Activated naive CD8-positive, alpha-beta T cell treated with anti-CD3 and anti-CD28 coated beads, Interleukin-2, amount 10 ng/mL, durations not matched to agents 7 days and 5 days (primary cell): ENCODE data around the gene STAT1. TPM values are rescaled to one million over a fixed set of nuclear protein-coding genes. Genes with fewer than 3 reads are reported as not detected.

Source experiments
- ATAC-seq: fragments of 150-1000 bp; cut with Tn5 transposase; one replicate; pipeline ENCODE4 v1.10.0; 2021; ENCODE audit warnings: low read depth, moderate library complexity
- POLR2A ChIA-PET: fragments of 350-600 bp; sonication (Branson Sonifier 250); formaldehyde crosslinking; loops from one replicate; lab custom pipeline; 2021; ENCODE audit warnings: antibody characterized with exemption; lab: Charles Lee
- DNase-seq: peaks from one replicate; pipeline ENCODE4 v3.0.0; 2021
- H3K27ac Mint-ChIP-seq: one replicate; pipeline ENCODE4 v1.8.0; 2022; ENCODE audit warnings: mild to moderate bottlenecking, mixed read lengths
- H3K27me3 Mint-ChIP-seq: one replicate; pipeline ENCODE4 v1.8.0; 2022; ENCODE audit warnings: mild to moderate bottlenecking, moderate library complexity, mixed read lengths
- H3K36me3 Mint-ChIP-seq: one replicate; pipeline ENCODE4 v1.8.0; 2021; ENCODE audit warnings: mild to moderate bottlenecking, mixed read lengths
- H3K4me1 Mint-ChIP-seq: one replicate; pipeline ENCODE4 v1.8.0; 2021; ENCODE audit warnings: mixed read lengths
- H3K4me3 Mint-ChIP-seq: one replicate; pipeline ENCODE4 v1.8.0; 2022; ENCODE audit warnings: mild to moderate bottlenecking, moderate library complexity, mixed read lengths
- H3K9me3 Mint-ChIP-seq: one replicate; pipeline ENCODE4 v1.8.0; 2021; ENCODE audit warnings: mixed read lengths
- total RNA-seq, 2 experiments: library from RNA; stranded (reverse); gene quantifications; one replicate each; pipeline ENCODE4 v1.2.3, GENCODE V29; 2021

Gene STAT1
- total RNA-seq: 100 to 1,000 TPM; 544 to 571 TPM

DNA sequence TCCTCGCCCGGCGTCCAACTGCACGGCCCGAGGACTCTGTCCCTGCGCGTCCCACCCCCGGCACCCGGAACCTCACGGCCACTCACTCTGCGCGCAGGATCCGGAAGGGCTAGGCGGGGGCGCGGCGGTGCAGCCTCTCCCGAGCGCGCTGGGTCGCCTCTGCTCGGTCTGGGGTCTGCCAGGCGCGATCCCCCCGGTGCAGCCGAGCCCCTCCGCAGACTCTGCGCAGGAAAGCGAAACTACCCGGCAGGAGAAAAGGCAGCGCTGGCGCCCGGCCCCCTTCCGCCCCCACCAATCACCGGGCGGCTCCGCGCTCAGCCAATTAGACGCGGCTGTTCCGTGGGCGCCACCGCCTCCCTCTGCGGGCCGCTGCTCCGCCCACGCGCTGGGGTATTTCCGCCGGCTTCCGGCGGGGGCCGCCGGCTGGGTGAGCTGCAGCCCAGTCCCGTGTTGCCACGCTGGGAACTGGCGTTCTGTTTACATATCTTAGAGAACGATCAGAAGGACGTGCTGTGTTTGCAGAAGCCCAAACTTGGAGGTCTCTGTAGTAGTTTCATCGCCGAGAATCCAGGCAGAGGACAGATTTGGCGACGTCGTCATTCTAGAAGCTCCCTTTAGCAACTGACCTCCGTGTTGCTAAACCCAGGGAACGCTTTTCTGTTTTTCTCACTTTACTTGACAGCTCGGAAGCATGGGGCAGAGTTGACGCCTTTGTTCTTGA lies at the start of gene STAT1:
TSS of gene STAT1 (minus strand) at position 240 of the 721 bp plus-strand sequence. CDS start 4,168 bp downstream, outside the sequence.
- Mint-ChIP-seq H3K4me1 (peaks cover 35% of the 10 kb centered on the region), H3K27me3 (no peaks in the 10 kb centered on the region), H3K4me3 (no peak within 1 kb of the TSS), H3K27ac (no peak within 1 kb of the TSS), H3K36me3 (peaks cover 24% of the 10 kb centered on the region), H3K9me3 (peaks cover 6% of the 10 kb centered on the region)
- DNase-seq: peak; percentile 100
- ATAC-seq: peak; percentile 87
- POLR2A ChIA-PET: interaction anchor here (0.6 to 7.3 kb wide), 21 partner anchors 10 to 603 kb away, joined by 3 to 125 read pairs (median 4); partner anchors contain the start of genes GLS and STAT4

GRCh38 chr2:191063584-191063983 lies 49.6 kb upstream of the STAT1 start:
- Mint-ChIP-seq H3K27me3 (no peaks in the 10 kb centered on the region), H3K36me3 (peaks cover 69% of the 10 kb centered on the region), H3K4me1 (peaks cover 64% of the 10 kb centered on the region), H3K27ac (peak overlapping the region; percentile 81), H3K9me3 (peaks cover 3% of the 10 kb centered on the region), H3K4me3 (peak overlapping the region; percentile 73)
- no peak for ATAC-seq
- POLR2A ChIA-PET: interaction anchor here (1.5 to 7.7 kb wide), 6 partner anchors 9 to 87 kb away, joined by 3 to 226 read pairs (median 16); partner anchors contain the start of genes STAT1 and STAT4
- DNase-seq: no peak

GRCh38 chr2:191061381-191061980 lies 47.5 kb upstream of the STAT1 start:
- Mint-ChIP-seq H3K4me3 (peak overlapping the region; percentile 81), H3K9me3 (peaks cover 3% of the 10 kb centered on the region), H3K4me1 (peaks cover 62% of the 10 kb centered on the region), H3K36me3 (peaks cover 65% of the 10 kb centered on the region), H3K27ac (peak overlapping the region; percentile 97), H3K27me3 (no peaks in the 10 kb centered on the region)
- DNase-seq (no peak), ATAC-seq (peak; percentile 43)
- POLR2A ChIA-PET: interaction anchor here (0.7 to 7.7 kb wide), 13 partner anchors 8 to 616 kb away, joined by 3 to 226 read pairs (median 5); partner anchors contain the start of genes STAT1 and STAT4

GRCh38 chr2:191059308-191059707 lies 45.3 kb upstream of the STAT1 start:
- Mint-ChIP-seq H3K36me3 (peaks cover 57% of the 10 kb centered on the region), H3K9me3 (peaks cover 3% of the 10 kb centered on the region), H3K4me3 (peak overlapping the region; percentile 3), H3K27ac (peak overlapping the region; percentile 52), H3K27me3 (no peaks in the 10 kb centered on the region), H3K4me1 (peaks cover 68% of the 10 kb centered on the region)
- no peak for ATAC-seq
- POLR2A ChIA-PET: interaction anchor here (0.7 to 12.4 kb wide), 4 partner anchors 17 to 178 kb away, joined by 3 to 100 read pairs (median 3); partner anchors contain the start of gene STAT4
- no peak for DNase-seq

- Mint-ChIP-seq H3K36me3 (peaks cover 34% of the 10 kb centered on the region), H3K27me3 (no peaks in the 10 kb centered on the region), H3K9me3 (peaks cover 1% of the 10 kb centered on the region), H3K4me1 (peaks cover 46% of the 10 kb centered on the region), H3K4me3 (peak overlapping the region; percentile 67), H3K27ac (peak overlapping the region; percentile 41)
- DNase-seq: no peak
- POLR2A ChIA-PET: interaction anchor here (0.9 to 12.4 kb wide), 3 partner anchors 8 to 94 kb away, joined by 3 to 100 read pairs (median 7); partner anchors contain the start of gene STAT4
- ATAC-seq: peak; percentile 84
Measured at GRCh38 chr2:191056228-191056627, 42.3 kb upstream of the STAT1 start.

DNA sequence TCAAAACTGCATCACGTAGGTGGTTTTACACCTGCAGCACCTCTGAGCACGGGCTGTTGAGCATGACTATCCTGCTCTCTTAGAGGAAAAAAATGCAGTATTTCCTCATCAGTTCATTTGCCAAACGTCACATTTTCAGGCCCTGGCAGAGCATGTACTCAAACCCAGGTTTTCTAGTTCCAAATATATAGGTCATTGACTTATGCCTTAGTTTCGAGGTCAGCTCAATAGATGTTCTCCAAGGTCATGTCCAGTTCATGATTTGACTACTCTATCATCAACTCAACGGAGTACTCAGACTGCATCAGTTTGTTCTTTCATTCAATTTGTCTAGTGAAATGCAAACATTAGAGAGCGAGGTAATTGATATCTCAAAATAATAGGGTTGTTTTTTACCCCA lies 39.3 kb upstream of the STAT1 start:
- peak overlapping the region; percentile 58 for H3K27ac Mint-ChIP-seq
- H3K4me1 Mint-ChIP-seq: peaks cover 27% of the 10 kb centered on the region
- H3K36me3 Mint-ChIP-seq: peaks cover 18% of the 10 kb centered on the region
- POLR2A ChIA-PET: interaction anchor here (0.7 to 12.4 kb wide), 4 partner anchors 11 to 102 kb away, joined by 5 to 100 read pairs (median 30); partner anchors contain the start of gene STAT4
- H3K9me3 Mint-ChIP-seq: no peaks in the 10 kb centered on the region
- H3K4me3 Mint-ChIP-seq: no peak overlapping the region
- DNase-seq (no peak), ATAC-seq (no peak)
- no peaks in the 10 kb centered on the region for H3K27me3 Mint-ChIP-seq

GRCh38 chr2:191051825-191052778 lies 38.1 kb upstream of the STAT1 start:
- no peaks in the 10 kb centered on the region for H3K9me3 Mint-ChIP-seq
- POLR2A ChIA-PET: interaction anchor here (0.8 to 12.4 kb wide), 11 partner anchors 12 to 466 kb away, joined by 3 to 100 read pairs (median 4); partner anchors contain the start of genes GLS and STAT4
- no peak for DNase-seq

DNA sequence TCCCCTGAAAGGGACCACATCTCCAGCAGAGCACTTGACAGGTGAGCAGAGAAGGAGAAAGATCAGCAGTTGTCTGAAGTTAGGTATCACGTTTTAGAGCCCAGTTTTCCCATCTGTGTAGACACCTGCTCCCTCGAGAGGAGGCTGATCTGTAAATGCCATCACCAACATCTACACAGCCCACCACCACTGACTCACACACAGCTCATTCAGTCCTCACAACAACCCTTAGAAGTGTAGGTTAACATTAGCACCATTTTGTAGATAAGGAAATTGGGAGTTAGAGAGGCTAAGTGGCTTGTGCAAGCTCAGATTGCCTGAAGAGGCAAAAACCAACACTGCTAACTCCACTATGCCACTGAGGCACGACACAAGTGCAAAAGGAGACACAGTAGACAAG lies 37.2 kb upstream of the STAT1 start:
- DNase-seq: no peak
- Mint-ChIP-seq H3K27me3 (no peaks in the 10 kb centered on the region), H3K27ac (no peak overlapping the region), H3K36me3 (peaks cover 26% of the 10 kb centered on the region), H3K4me3 (no peak overlapping the region), H3K9me3 (no peaks in the 10 kb centered on the region), H3K4me1 (peaks cover 14% of the 10 kb centered on the region)
- POLR2A ChIA-PET: interaction anchor here (0.9 to 12.4 kb wide), 7 partner anchors 13 to 171 kb away, joined by 3 to 100 read pairs (median 5); partner anchors contain the start of genes GLS and STAT4
- no peak for ATAC-seq

More at GRCh38 chr2:191051825-191052778, 38.1 kb upstream of the STAT1 start:
- Mint-ChIP-seq H3K36me3 (peaks cover 22% of the 10 kb centered on the region), H3K27me3 (no peaks in the 10 kb centered on the region), H3K4me3 (no peak overlapping the region), H3K27ac (no peak overlapping the region), H3K4me1 (peaks cover 20% of the 10 kb centered on the region)
- peak; percentile 48 for ATAC-seq

DNA sequence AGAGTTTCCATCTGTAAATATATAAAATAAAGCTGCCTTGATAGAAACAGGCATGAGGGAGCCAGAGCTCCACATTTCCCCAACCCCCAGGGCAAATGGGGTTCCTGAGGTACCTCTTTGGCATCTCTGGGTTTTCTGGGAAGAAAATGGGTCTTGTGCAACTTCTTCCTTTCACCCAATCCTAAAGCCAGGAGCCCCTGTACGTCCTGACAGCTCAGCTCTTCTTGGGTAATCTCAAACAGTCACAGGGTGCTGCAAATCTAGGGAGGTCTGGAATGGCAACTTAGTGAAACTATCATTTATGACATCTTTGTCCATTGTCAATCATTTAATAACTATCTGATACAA lies 36.6 kb upstream of the STAT1 start:
- Mint-ChIP-seq H3K27ac (peak overlapping the region; percentile 3), H3K9me3 (peaks cover 2% of the 10 kb centered on the region), H3K4me3 (no peak overlapping the region), H3K4me1 (peaks cover 13% of the 10 kb centered on the region), H3K27me3 (no peaks in the 10 kb centered on the region), H3K36me3 (peaks cover 30% of the 10 kb centered on the region)
- POLR2A ChIA-PET: interaction anchor here (0.6 to 12.4 kb wide), 6 partner anchors 14 to 105 kb away, joined by 3 to 100 read pairs (median 12); partner anchors contain the start of gene STAT4
- no peak for DNase-seq
- ATAC-seq: no peak

GRCh38 chr2:191049728-191050639 lies 36.0 kb upstream of the STAT1 start:
- no peak for ATAC-seq
- Mint-ChIP-seq H3K4me3 (no peak overlapping the region), H3K36me3 (peaks cover 36% of the 10 kb centered on the region), H3K27me3 (no peaks in the 10 kb centered on the region), H3K4me1 (peaks cover 13% of the 10 kb centered on the region), H3K27ac (no peak overlapping the region), H3K9me3 (peaks cover 2% of the 10 kb centered on the region)
- no peak for DNase-seq
- POLR2A ChIA-PET: interaction anchor here (0.6 to 12.4 kb wide), 7 partner anchors 15 to 616 kb away, joined by 3 to 100 read pairs (median 9); partner anchors contain the start of gene STAT4

DNA sequence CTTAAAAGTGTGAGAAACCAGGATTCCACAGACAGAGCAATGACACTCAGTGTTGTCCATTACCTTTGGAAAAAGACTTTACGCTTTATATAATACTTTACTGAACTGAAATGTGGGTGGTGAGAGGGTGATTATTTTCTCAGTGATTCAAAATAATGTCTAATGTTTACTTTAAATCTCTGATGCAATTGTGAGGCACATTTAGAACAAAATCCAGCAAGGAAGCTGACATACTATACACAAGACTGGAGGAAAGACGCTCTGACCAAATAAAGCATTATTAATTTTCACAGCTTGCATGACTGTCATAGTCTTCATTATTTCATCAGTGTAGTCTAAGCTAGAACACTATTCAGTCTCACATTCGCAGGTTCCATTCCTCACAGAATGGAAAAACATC lies 34.1 kb upstream of the STAT1 start:
- ATAC-seq: no peak
- peaks cover 2% of the 10 kb centered on the region for H3K4me1 Mint-ChIP-seq
- H3K27ac Mint-ChIP-seq: no peak overlapping the region
- no peak for DNase-seq
- peaks cover 5% of the 10 kb centered on the region for H3K9me3 Mint-ChIP-seq
- POLR2A ChIA-PET: interaction anchor here (0.6 to 12.4 kb wide), 3 partner anchors 16 to 107 kb away, joined by 3 to 100 read pairs (median 9); partner anchors contain the start of gene STAT4
- H3K4me3 Mint-ChIP-seq: no peak overlapping the region
- no peaks in the 10 kb centered on the region for H3K27me3 Mint-ChIP-seq
- H3K36me3 Mint-ChIP-seq: peaks cover 44% of the 10 kb centered on the region
